HG02973 (cell line): ENCODE results near the gene FCN2.
A peak's percentile ranks its signal among the peaks of the same experiment; 100 is the strongest.

Source experiments
- ATAC-seq: cut with Tn5 transposase; IDR thresholded peaks from one replicate; pipeline ENCODE4 v1.9.1; 2021; ENCODE audit warnings: moderate library complexity; ENCODE audit not compliant: unreplicated experiment

Gene FCN2

GRCh38 chr9:134929193-134930158 is 48.9 kb downstream of the FCN2 start:
- no peak for ATAC-seq

GRCh38 chr9:134930398-134930797 is 49.8 kb downstream of the FCN2 start:
- no peak for ATAC-seq

- ATAC-seq, result no peak
These were observed 51.6 kb downstream of the FCN2 start for GRCh38 chr9:134932171-134932570.

GRCh38 chr9:134932606-134933005 is 52.0 kb downstream of the FCN2 start:
- ATAC-seq, result no peak

GRCh38 chr9:134933076-134933659 is 52.6 kb downstream of the FCN2 start:
- ATAC-seq, result no peak

GRCh38 chr9:134935056-134935640 is 54.5 kb downstream of the FCN2 start:
- ATAC-seq, result no peak

GRCh38 chr9:134935701-134936345 is 55.2 kb downstream of the FCN2 start:
- ATAC-seq, result no peak

- ATAC-seq, result peak; percentile 43
These were observed 55.9 kb downstream of the FCN2 start for GRCh38 chr9:134936346-134937163.
